HEK293T (cell line): ENCODE data around the gene VTI1A.
A peak's percentile ranks its signal among the peaks of the same experiment; 100 is the strongest.

ENCODE experiments used
- CTCF ChIA-PET: fragments of 350-600 bp; formaldehyde crosslinking; extraction: SDS; loops from one replicate; lab custom pipeline; 2021; ENCODE audit warnings: antibody characterized with exemption, inconsistent platforms; lab: Yijun Ruan, JAX
- POLR2A ChIA-PET: fragments of 350-600 bp; formaldehyde crosslinking; extraction: SDS; loops from one replicate; lab custom pipeline; 2020; ENCODE audit warnings: antibody characterized with exemption, inconsistent platforms; lab: Yijun Ruan, JAX
- DNase-seq: peaks from one replicate; pipeline ENCODE4 v3.0.0; 2012; ENCODE audit warnings: mixed read lengths; ENCODE audit errors: extremely low spot score
- ARNT ChIP-seq: fragments of 450-650 bp; IDR thresholded peaks from 2 replicates; pipeline ENCODE4 v1.6.1; 2017; ENCODE audit warnings: mild to moderate bottlenecking
- BHLHE40 ChIP-seq: fragments of 450-650 bp; IDR thresholded peaks from 2 replicates; pipeline ENCODE4 v1.6.1; 2016; ENCODE audit warnings: mild to moderate bottlenecking, moderate library complexity, borderline replicate concordance
- CTBP1 ChIP-seq: fragments of 450-650 bp; IDR thresholded peaks from 2 replicates; pipeline ENCODE4 v1.6.1; 2016; ENCODE audit warnings: borderline replicate concordance
- ELF4 ChIP-seq: fragments of 450-650 bp; IDR thresholded peaks from 2 replicates; pipeline ENCODE4 v1.6.1; 2017; ENCODE audit warnings: antibody characterized with exemption
- FOXA1 ChIP-seq: fragments of 450-650 bp; IDR thresholded peaks from 2 replicates; pipeline ENCODE4 v1.6.1; 2016; ENCODE audit warnings: mild to moderate bottlenecking
- FOXK2 ChIP-seq: fragments of 450-650 bp; IDR thresholded peaks from 2 replicates; pipeline ENCODE4 v1.6.1; 2016; ENCODE audit warnings: mild to moderate bottlenecking
- FOXM1 ChIP-seq: fragments of 450-650 bp; IDR thresholded peaks from 2 replicates; pipeline ENCODE4 v1.6.1; 2017; ENCODE audit warnings: mild to moderate bottlenecking, borderline replicate concordance
- HDGF ChIP-seq: fragments of 450-650 bp; IDR thresholded peaks from 2 replicates; pipeline ENCODE4 v1.6.1; 2017; ENCODE audit warnings: antibody characterized with exemption, borderline replicate concordance
- L3MBTL2 ChIP-seq: fragments of 450-650 bp; conservative IDR thresholded peaks from 2 replicates; pipeline ENCODE4 v1.6.1; 2016; ENCODE audit warnings: mild to moderate bottlenecking
- LEF1 ChIP-seq: fragments of 450-650 bp; IDR thresholded peaks from 2 replicates; pipeline ENCODE4 v1.6.1; 2017; ENCODE audit warnings: mild to moderate bottlenecking, borderline replicate concordance
- NFRKB ChIP-seq: fragments of 450-650 bp; IDR thresholded peaks from 2 replicates; pipeline ENCODE4 v1.6.1; 2016; ENCODE audit warnings: mild to moderate bottlenecking, moderate library complexity
- SP1 ChIP-seq: fragments of 450-650 bp; IDR thresholded peaks from 2 replicates; pipeline ENCODE4 v1.6.1; 2017
- SUZ12 ChIP-seq: fragments of 450-650 bp; IDR thresholded peaks from 2 replicates; pipeline ENCODE4 v1.6.1; 2016; ENCODE audit warnings: mild to moderate bottlenecking
- TARDBP ChIP-seq: fragments of 450-650 bp; IDR thresholded peaks from 2 replicates; pipeline ENCODE4 v1.6.1; 2016
- ZNF384 ChIP-seq: fragments of 450-650 bp; IDR thresholded peaks from 2 replicates; pipeline ENCODE4 v1.6.1; 2016
- TF ChIP-seq, protein P1 (sequence below): fragments of 450-650 bp; IDR thresholded peaks from 2 replicates; pipeline ENCODE4 v1.6.1; 2016

Gene VTI1A

GRCh38 chr10:112741830-112742402, 294.9 kb downstream of the VTI1A start:
- CTCF ChIA-PET, result no interaction called here
- POLR2A ChIA-PET, result no interaction called here
- TF ChIP-seq, protein P1, sequence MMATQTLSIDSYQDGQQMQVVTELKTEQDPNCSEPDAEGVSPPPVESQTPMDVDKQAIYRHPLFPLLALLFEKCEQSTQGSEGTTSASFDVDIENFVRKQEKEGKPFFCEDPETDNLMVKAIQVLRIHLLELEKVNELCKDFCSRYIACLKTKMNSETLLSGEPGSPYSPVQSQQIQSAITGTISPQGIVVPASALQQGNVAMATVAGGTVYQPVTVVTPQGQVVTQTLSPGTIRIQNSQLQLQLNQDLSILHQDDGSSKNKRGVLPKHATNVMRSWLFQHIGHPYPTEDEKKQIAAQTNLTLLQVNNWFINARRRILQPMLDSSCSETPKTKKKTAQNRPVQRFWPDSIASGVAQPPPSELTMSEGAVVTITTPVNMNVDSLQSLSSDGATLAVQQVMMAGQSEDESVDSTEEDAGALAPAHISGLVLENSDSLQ, result peak; percentile 67
- no peak for TF ChIP-seq NFRKB
- no peak for DNase-seq

GRCh38 chr10:112744181-112745096, 297.4 kb downstream of the VTI1A start:
- TF ChIP-seq NFRKB, result no peak
- no peak for TF ChIP-seq SUZ12
- no peak for TF ChIP-seq LEF1
- TF ChIP-seq, protein P1, result no peak
- TF ChIP-seq BHLHE40, result no peak
- no peak for TF ChIP-seq SP1
- TF ChIP-seq FOXK2, result no peak
- TF ChIP-seq TARDBP, result no peak
- CTCF ChIA-PET, result no interaction called here
- POLR2A ChIA-PET, result no interaction called here
- DNase-seq, result no peak

DNA sequence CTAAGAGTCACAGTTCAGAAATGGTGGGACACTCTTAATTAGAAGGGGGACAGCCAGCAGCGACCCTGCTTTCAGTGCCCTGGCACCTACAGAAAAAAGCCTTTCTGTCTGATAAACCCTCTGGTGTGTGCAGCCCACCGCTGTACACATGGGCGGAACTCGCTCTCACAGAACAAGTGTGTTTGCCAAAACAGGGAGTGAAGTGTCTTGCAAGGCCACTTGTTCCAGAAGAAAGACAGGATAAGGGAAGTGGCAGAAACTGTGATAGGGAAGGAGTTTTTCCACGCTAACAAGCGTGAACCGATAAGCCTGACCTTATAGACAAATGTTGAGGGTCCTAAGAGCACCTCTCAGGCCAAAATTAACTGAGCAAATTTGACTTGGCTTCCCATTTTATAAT, 299.3 kb downstream of the VTI1A start:
- POLR2A ChIA-PET, result no interaction called here
- TF ChIP-seq TARDBP, result no peak
- TF ChIP-seq, protein P1, result no peak
- TF ChIP-seq NFRKB, result no peak
- DNase-seq, result no peak
- CTCF ChIA-PET, result no interaction called here

DNA sequence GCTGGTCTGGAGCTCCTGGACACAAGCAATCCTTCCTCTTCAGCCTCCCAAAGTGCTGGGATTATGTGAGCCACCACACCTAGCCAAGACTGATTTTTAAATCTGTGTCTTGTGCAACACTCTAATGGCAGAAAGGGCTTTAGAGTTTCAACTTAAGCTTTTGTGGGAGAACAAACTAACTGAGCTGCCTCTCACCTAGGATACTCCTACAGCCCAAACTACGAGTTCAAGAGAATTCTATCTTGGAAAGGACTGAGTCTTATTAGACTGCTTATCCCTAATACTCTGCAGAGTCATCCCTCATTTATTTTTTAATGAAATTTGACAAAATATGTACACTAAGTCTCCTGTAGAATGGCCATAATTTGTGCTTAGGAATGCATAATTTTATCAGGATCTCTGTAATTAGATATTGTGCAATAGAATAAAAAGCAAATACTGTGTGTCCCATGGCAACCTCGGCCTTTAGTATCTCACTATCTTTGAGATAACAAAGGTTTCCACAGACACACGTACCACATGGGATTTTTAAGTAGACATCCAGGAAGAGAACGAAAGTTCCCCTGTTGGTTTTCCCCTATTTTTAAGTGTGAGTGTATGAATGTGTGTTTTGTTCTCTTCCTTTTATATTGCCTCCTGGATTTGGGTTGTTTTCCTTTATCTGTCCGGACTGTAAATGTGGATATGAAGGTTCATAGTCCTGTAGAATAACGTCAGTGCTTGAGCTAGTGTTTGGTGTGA, 303.6 kb downstream of the VTI1A start:
- ChIA-PET CTCF (no interaction called here), POLR2A (no interaction called here)
- DNase-seq, result no peak
- TF ChIP-seq FOXA1 (no peak), CTBP1 (no peak), SP1 (no peak), BHLHE40 (no peak), FOXM1 (no peak), TARDBP (no peak), ZNF384 (no peak), NFRKB (no peak), SUZ12 (no peak), ELF4 (no peak), L3MBTL2 (no peak), FOXK2 (no peak), ARNT (no peak), HDGF (no peak), LEF1 (no peak)
- TF ChIP-seq, protein P1, result no peak

- TF ChIP-seq LEF1 (no peak), HDGF (no peak), FOXA1 (no peak), CTBP1 (no peak), TARDBP (no peak), SP1 (no peak), NFRKB (no peak)
- ChIA-PET POLR2A (no interaction called here), CTCF (no interaction called here)
- no peak for DNase-seq
Observed at GRCh38 chr10:112751651-112752050, 304.6 kb downstream of the VTI1A start.

GRCh38 chr10:112752288-112752687, 305.3 kb downstream of the VTI1A start:
- POLR2A ChIA-PET, result no interaction called here
- TF ChIP-seq ELF4 (no peak), SP1 (no peak), FOXK2 (no peak), NFRKB (no peak), TARDBP (no peak), BHLHE40 (no peak), ZNF384 (no peak), ARNT (no peak), L3MBTL2 (no peak), HDGF (no peak), SUZ12 (no peak), FOXM1 (no peak)
- no peak for DNase-seq
- CTCF ChIA-PET, result no interaction called here
